Keratinocyte (primary cell): ENCODE results near the gene DEPDC7. TPM values are rescaled to one million over a fixed set of nuclear protein-coding genes. Genes with fewer than 3 reads are reported as not detected.

ENCODE experiments used
- DNase-seq: peaks from one replicate; pipeline ENCODE4 v3.0.0-alpha.2; 2011; ENCODE audit warnings: low read depth, missing footprints, low spot score
- FAIRE-seq: peaks from 2 replicates; lab custom pipeline; 2011; peaks lifted over from hg19 to GRCh38; lab: Jason Lieb, UNC
- H2AFZ ChIP-seq: 2 replicates; pipeline ENCODE4 v1.6.0; 2012; ENCODE audit warnings: low read length, control low read depth, inconsistent platforms; ENCODE audit not compliant: control insufficient read depth
- H3K27ac ChIP-seq: 2 replicates; pipeline ENCODE4 v1.5.1; 2011; ENCODE audit warnings: low read length; ENCODE audit not compliant: control insufficient read depth, insufficient read depth
- H3K27me3 ChIP-seq: 3 replicates; pipeline ENCODE4 v1.6.0; 2011; ENCODE audit warnings: low read length; ENCODE audit not compliant: control insufficient read depth, insufficient read depth; ENCODE audit errors: extremely low read depth
- H3K36me3 ChIP-seq, 2 experiments: 2 replicates in 1 of 2; 3 replicates in 1 of 2; pipeline ENCODE4 v1.5.1; 2011; ENCODE audit warnings: low read length in 2 of 2, mild to moderate bottlenecking in 1 of 2; ENCODE audit not compliant: control insufficient read depth in 2 of 2, insufficient read depth in 2 of 2; ENCODE audit errors: extremely low read depth in 1 of 2
- H3K4me1 ChIP-seq: 3 replicates; pipeline ENCODE4 v1.5.1; 2011; ENCODE audit warnings: low read length; ENCODE audit not compliant: control insufficient read depth, insufficient read depth; ENCODE audit errors: extremely low read depth
- H3K4me2 ChIP-seq: 3 replicates; pipeline ENCODE4 v1.6.0; 2011; ENCODE audit warnings: low read depth, low read length; ENCODE audit not compliant: control insufficient read depth, insufficient read depth; ENCODE audit errors: extremely low read depth
- H3K4me3 ChIP-seq, 3 experiments: fragments of 200-600 bp in 1 of 3; sonication (generic) in 1 of 3; 2 replicates in 2 of 3; 3 replicates in 1 of 3; pipeline ENCODE4 v1.5.1; 2011 to 2016; ENCODE audit warnings: low read length in 3 of 3, mild to moderate bottlenecking in 3 of 3, control low read depth in 2 of 3, inconsistent platforms in 1 of 3, low read depth in 1 of 3, mixed read lengths in 1 of 3, mixed run types in 1 of 3, moderate library complexity in 1 of 3; ENCODE audit not compliant: control insufficient read depth in 2 of 3, insufficient read depth in 2 of 3; ENCODE audit errors: extremely low read depth in 1 of 3
- H3K79me2 ChIP-seq: 2 replicates; pipeline ENCODE4 v1.6.0; 2012; ENCODE audit warnings: low read length; ENCODE audit not compliant: control insufficient read depth, insufficient read depth
- H3K9ac ChIP-seq: 3 replicates; pipeline ENCODE4 v1.6.0; 2011; ENCODE audit warnings: low read length; ENCODE audit not compliant: control insufficient read depth, insufficient read depth; ENCODE audit errors: extremely low read depth
- H3K9me1 ChIP-seq: 3 replicates; pipeline ENCODE4 v1.6.0; 2011; ENCODE audit warnings: low read length; ENCODE audit not compliant: control insufficient read depth, insufficient read depth; ENCODE audit errors: extremely low read depth
- H3K9me3 ChIP-seq: 2 replicates; pipeline ENCODE4 v1.5.1; 2012; ENCODE audit warnings: low read depth, low read length; ENCODE audit not compliant: control insufficient read depth
- H4K20me1 ChIP-seq: 3 replicates; pipeline ENCODE4 v1.6.0; 2011; ENCODE audit warnings: low read length; ENCODE audit not compliant: control insufficient read depth, insufficient read depth; ENCODE audit errors: extremely low read depth
- EZH2 ChIP-seq: IDR thresholded peaks from one replicate; pipeline ENCODE4 v1.6.1; 2012; ENCODE audit warnings: inconsistent platforms, mild to moderate bottlenecking, low read length, moderate library complexity
- dilution Hi-C: fragments of 300-500 bp; cut with MboI; formaldehyde crosslinking; loops from one replicate; pipeline ENCODE4 v1.7.0; 2020; ENCODE audit warnings: low sequenced_read_pairs; ENCODE audit not compliant: extremely low pct_ligation_motif_present
- polyA plus RNA-seq, 5 experiments: library from polyadenylated mRNA; depleted of rRNA in 3 of 5; stranded (reverse) in 3 of 5; stranded (forward) in 1 of 5; unstranded in 1 of 5; fragments of >200 nt; gene quantifications; 1 replicate in 1 of 5; 2 replicates in 3 of 5; 3 replicates in 1 of 5; pipeline versions ENCODE4 v1.2.1 to v1.2.3, GENCODE V29; 2011 to 2012; ENCODE audit warnings: missing spikeins in 2 of 5, low read depth in 1 of 5, low replicate concordance in 1 of 5
- TF ChIP-seq, protein P1 (sequence below), 3 experiments: IDR thresholded peaks in 1 of 3; conservative IDR thresholded peaks in 1 of 3; optimal IDR thresholded peaks in 1 of 3; 2 replicates in 2 of 3; 3 replicates in 1 of 3; pipeline versions ENCODE3 to v1.5.1; 2011; ENCODE audit warnings: low read length in 3 of 3, mild to moderate bottlenecking in 3 of 3, moderate library complexity in 2 of 3, control low read depth in 1 of 3, inconsistent platforms in 1 of 3; ENCODE audit not compliant: insufficient read depth in 2 of 3; ENCODE audit errors: extremely low read depth in 1 of 3

Gene DEPDC7
- polyA plus RNA-seq, 1 donor (not counting 4 experiments of a cell fraction or from before 2014, with no cell fraction given): 29.8 TPM

DNA sequence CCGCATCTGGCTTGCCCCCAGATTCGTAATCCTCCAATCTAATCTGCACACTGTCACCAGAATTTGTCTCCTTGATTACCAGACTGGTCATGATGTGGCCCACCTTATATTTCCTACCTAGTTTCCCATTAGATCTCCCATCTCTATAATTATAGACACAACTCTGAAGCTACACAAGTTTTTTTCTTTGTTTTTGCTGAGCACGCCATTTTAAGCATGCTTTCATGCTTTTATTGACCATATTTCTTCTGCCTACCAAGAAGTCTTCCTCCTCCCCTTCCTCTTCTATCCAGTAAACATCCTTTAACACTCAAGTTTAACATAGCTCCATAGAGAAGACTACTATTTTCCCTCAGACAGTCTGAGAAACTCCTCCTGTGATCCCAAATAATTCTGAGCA is 24.3 kb upstream of the DEPDC7 start:
- Histone ChIP-seq H3K9me3 (no peaks in the 10 kb centered on the region), H3K4me3 (no peak overlapping the region), H3K27ac (no peak overlapping the region), H3K36me3 (no peaks in the 10 kb centered on the region), H2AFZ (no peak overlapping the region), H4K20me1 (no peaks in the 10 kb centered on the region), H3K4me2 (no peak overlapping the region), H3K27me3 (no peaks in the 10 kb centered on the region), H3K9me1 (no peaks in the 10 kb centered on the region), H3K79me2 (no peaks in the 10 kb centered on the region), H3K9ac (no peak overlapping the region), H3K4me1 (no peaks in the 10 kb centered on the region)
- DNase-seq (no peak), FAIRE-seq (no peak)
- dilution Hi-C loops: no loop called here
- no peak for TF ChIP-seq EZH2
- TF ChIP-seq, protein P1, sequence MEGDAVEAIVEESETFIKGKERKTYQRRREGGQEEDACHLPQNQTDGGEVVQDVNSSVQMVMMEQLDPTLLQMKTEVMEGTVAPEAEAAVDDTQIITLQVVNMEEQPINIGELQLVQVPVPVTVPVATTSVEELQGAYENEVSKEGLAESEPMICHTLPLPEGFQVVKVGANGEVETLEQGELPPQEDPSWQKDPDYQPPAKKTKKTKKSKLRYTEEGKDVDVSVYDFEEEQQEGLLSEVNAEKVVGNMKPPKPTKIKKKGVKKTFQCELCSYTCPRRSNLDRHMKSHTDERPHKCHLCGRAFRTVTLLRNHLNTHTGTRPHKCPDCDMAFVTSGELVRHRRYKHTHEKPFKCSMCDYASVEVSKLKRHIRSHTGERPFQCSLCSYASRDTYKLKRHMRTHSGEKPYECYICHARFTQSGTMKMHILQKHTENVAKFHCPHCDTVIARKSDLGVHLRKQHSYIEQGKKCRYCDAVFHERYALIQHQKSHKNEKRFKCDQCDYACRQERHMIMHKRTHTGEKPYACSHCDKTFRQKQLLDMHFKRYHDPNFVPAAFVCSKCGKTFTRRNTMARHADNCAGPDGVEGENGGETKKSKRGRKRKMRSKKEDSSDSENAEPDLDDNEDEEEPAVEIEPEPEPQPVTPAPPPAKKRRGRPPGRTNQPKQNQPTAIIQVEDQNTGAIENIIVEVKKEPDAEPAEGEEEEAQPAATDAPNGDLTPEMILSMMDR (optimal IDR thresholded peaks at IDR 0.05 in 1 of 3, IDR thresholded peaks at IDR 0.05 in 1 of 3, conservative IDR thresholded peaks at IDR 0.05 in 1 of 3; ENCODE audit: extremely low read depth in 1 of 3, insufficient read depth in 2 of 3, low read length in 3 of 3): no peak

DNA sequence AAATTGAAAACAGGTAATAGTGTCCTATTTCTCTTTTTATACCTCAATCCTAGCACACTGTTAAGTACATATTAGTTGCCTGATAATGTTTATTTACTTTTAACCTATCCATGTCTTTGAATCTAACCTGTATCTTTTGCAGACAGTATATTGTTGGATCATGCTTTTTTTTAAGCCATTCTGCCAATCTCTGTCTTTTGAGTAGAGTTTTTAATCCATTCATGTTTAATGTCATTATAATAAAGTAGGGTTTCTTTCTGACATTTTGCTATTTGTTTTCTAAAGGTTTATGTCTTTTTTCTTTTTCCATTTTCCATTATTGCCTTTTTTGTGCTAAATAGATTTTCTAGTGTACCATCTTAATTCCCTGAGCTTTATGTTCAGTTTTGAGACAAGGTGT is 23.8 kb upstream of the DEPDC7 start:
- dilution Hi-C loops: no loop called here
- Histone ChIP-seq H3K27ac (no peak overlapping the region), H3K9me3 (no peaks in the 10 kb centered on the region), H3K9ac (no peak overlapping the region), H3K4me3 (no peak overlapping the region), H3K36me3 (no peaks in the 10 kb centered on the region), H3K4me1 (no peaks in the 10 kb centered on the region), H3K4me2 (no peak overlapping the region), H3K9me1 (no peaks in the 10 kb centered on the region), H4K20me1 (no peaks in the 10 kb centered on the region), H2AFZ (no peak overlapping the region), H3K79me2 (no peaks in the 10 kb centered on the region), H3K27me3 (no peaks in the 10 kb centered on the region)
- FAIRE-seq: no peak
- no peak for DNase-seq
- no peak for TF ChIP-seq EZH2
- TF ChIP-seq, protein P1 (optimal IDR thresholded peaks at IDR 0.05 in 1 of 3, IDR thresholded peaks at IDR 0.05 in 1 of 3, conservative IDR thresholded peaks at IDR 0.05 in 1 of 3; ENCODE audit: extremely low read depth in 1 of 3, insufficient read depth in 2 of 3, low read length in 3 of 3): no peak
